A673 (cell line): ENCODE data around the gene DCAF16. TPM values are rescaled to one million over a fixed set of nuclear protein-coding genes. Genes with fewer than 3 reads are reported as not detected.

ENCODE experiments used
- Bru-seq: library from RNA; stranded (reverse); fragments of 400-500 nt; gene quantifications from one replicate; lab custom pipeline; 2021; lab: Mats Ljungman, UMichigan
- BruChase-seq, 2 experiments: library from RNA; stranded (reverse); fragments of 400-500 nt; gene quantifications; one replicate each; lab custom pipeline; 2021; lab: Mats Ljungman, UMichigan
- BruUV-seq: library from RNA; stranded (reverse); fragments of 400-500 nt; replicated peaks from 2 replicates; lab custom pipeline; 2021; lab: Mats Ljungman, UMichigan
- CTCF ChIA-PET: fragments of 300-600 bp; sonication (Branson Sonifier 250); formaldehyde crosslinking; loops from one replicate; lab custom pipeline; 2022; ENCODE audit warnings: antibody characterized with exemption; lab: Charles Lee
- POLR2A ChIA-PET: fragments of 300-600 bp; sonication (Branson Sonifier 250); formaldehyde crosslinking; loops from one replicate; lab custom pipeline; 2022; ENCODE audit warnings: antibody characterized with exemption; ENCODE audit not compliant: low non-redundant PET; lab: Charles Lee
- DNase-seq: peaks from one replicate; pipeline ENCODE4 v3.0.0-alpha.2; 2015; ENCODE audit warnings: low spot score
- H3K27ac ChIP-seq: fragments of 200-600 bp; sonication (generic); 2 replicates; pipeline ENCODE4 v1.5.1; 2016; ENCODE audit warnings: mixed run types, low read depth, mild to moderate bottlenecking, mixed read lengths, antibody characterized with exemption, low read length; ENCODE audit not compliant: poor library complexity, severe bottlenecking
- H3K27me3 ChIP-seq: fragments of 200-600 bp; sonication (generic); replicated peaks from 2 replicates; pipeline ENCODE4 v1.6.1; 2017; ENCODE audit warnings: mixed run types, low read depth, mild to moderate bottlenecking, mixed read lengths, antibody characterized with exemption, low read length; ENCODE audit not compliant: insufficient read depth, poor library complexity
- H3K36me3 ChIP-seq: fragments of 200-600 bp; sonication (generic); 2 replicates; pipeline ENCODE4 v1.6.1; 2016; ENCODE audit warnings: mixed run types, mild to moderate bottlenecking, mixed read lengths, antibody characterized with exemption, low read length; ENCODE audit not compliant: insufficient read depth, poor library complexity, severe bottlenecking
- H3K4me1 ChIP-seq: fragments of 200-600 bp; sonication (generic); 2 replicates; pipeline ENCODE4 v1.6.1; 2017; ENCODE audit warnings: mixed run types, mild to moderate bottlenecking, mixed read lengths, antibody characterized with exemption, low read length; ENCODE audit not compliant: insufficient read depth, poor library complexity, severe bottlenecking
- H3K4me3 ChIP-seq: fragments of 200-600 bp; sonication (generic); 2 replicates; pipeline ENCODE4 v1.5.1; 2016; ENCODE audit warnings: low read depth, mixed run types, mild to moderate bottlenecking, mixed read lengths, low read length; ENCODE audit not compliant: poor library complexity, severe bottlenecking
- H3K9me3 ChIP-seq: fragments of 200-600 bp; sonication (generic); 2 replicates; pipeline ENCODE4 v1.6.1; 2016; ENCODE audit warnings: mixed run types, low read depth, mild to moderate bottlenecking, mixed read lengths, antibody characterized with exemption, low read length; ENCODE audit not compliant: poor library complexity, severe bottlenecking
- CTCF ChIP-seq: fragments of 300-800, 200-600 bp; sonication (generic); conservative IDR thresholded peaks from 2 replicates; pipeline ENCODE4 v1.5.1; 2017; ENCODE audit warnings: low read depth, mild to moderate bottlenecking, antibody characterized with exemption, low read length, moderate library complexity, mixed read lengths
- EZH2 ChIP-seq: fragments of 200-600 bp; sonication (generic); IDR thresholded peaks from 2 replicates; pipeline ENCODE4 v1.6.1; 2017; ENCODE audit warnings: borderline replicate concordance, low read depth, mild to moderate bottlenecking, mixed read lengths, antibody characterized with exemption, low read length; ENCODE audit not compliant: poor library complexity, severe bottlenecking
- intact Hi-C: fragments of 100-400 bp; cut with micrococcal nuclease; formaldehyde crosslinking; loops from one replicate; pipeline ENCODE4 v1.10.0; 2022; ENCODE audit not compliant: unreplicated experiment
- long read RNA-seq: library from polyadenylated mRNA; stranded (forward); transcript quantifications from one replicate; pipeline ENCODE4 v2.0.0, GENCODE V29; 2022
- total RNA-seq: library from RNA; stranded (reverse); gene quantifications from 2 replicates; pipeline ENCODE4 v1.2.3, GENCODE V29; 2021

DCAF16 gene
- total RNA-seq (59.5 and 60.2 TPM in 2 replicates), Bru-seq, nascent RNA (percentile 98 among the genes with signal in this experiment), BruChase-seq, experiment 1, labeled RNA remaining after a 2-hour chase (percentile 99 among the genes with signal in this experiment), BruChase-seq, experiment 2, labeled RNA remaining after a 6-hour chase (percentile 98 among the genes with signal in this experiment)
- long read RNA-seq, partial matches to known transcripts = 0 of 18 reads
- long read RNA-seq, other reads (novel, unspliced or antisense) = 14 of 18 reads

GRCh38 chr4:17810260-17811077 lies at the start of gene DCAF16, which contains the start of gene NCAPG:
DCAF16 (minus strand) TSS chr4:17810757; CDS start chr4:17804141, 6,616 bp downstream.
NCAPG (plus strand) TSS chr4:17810979; CDS start chr4:17811078, 99 bp downstream.
- TSS peak; percentile 58 for BruUV-seq
- CTCF ChIA-PET = no interaction called here
- Histone ChIP-seq H3K4me3 (peak within 1 kb of the TSS; percentile 72), H3K27me3 (no peaks in the 10 kb centered on the region), H3K4me1 (peaks cover 24% of the 10 kb centered on the region), H3K9me3 (no peaks in the 10 kb centered on the region), H3K27ac (peak within 1 kb of the TSS; percentile 94), H3K36me3 (peaks cover 40% of the 10 kb centered on the region)
- POLR2A ChIA-PET = interaction anchor here (1.0 kb wide), 1 partner anchor 13 kb away, joined by 3 read pairs; no protein-coding TSS in a partner anchor
- peak; percentile 99 for DNase-seq
- no peak for TF ChIP-seq EZH2
- no peak for TF ChIP-seq CTCF
- intact Hi-C loops = loop anchor here (5.0 kb wide), 2 partner anchors 212 to 557 kb away; partner anchors contain the start of gene LCORL

- no peak for TF ChIP-seq CTCF
- TF ChIP-seq EZH2 = no peak
- ChIA-PET POLR2A (no interaction called here), CTCF (no interaction called here)
- no TSS peak for BruUV-seq
- Histone ChIP-seq H3K27ac (no peak overlapping the region), H3K4me3 (no peak overlapping the region), H3K27me3 (no peaks in the 10 kb centered on the region), H3K9me3 (peaks cover 6% of the 10 kb centered on the region), H3K4me1 (no peaks in the 10 kb centered on the region), H3K36me3 (no peaks in the 10 kb centered on the region)
- DNase-seq = no peak
- intact Hi-C loops = no loop called here
Observed at GRCh38 chr4:17859793-17860406, 49.3 kb upstream of the DCAF16 start.

GRCh38 chr4:17854036-17854435 lies 43.5 kb upstream of the DCAF16 start:
- Histone ChIP-seq H3K4me1 (no peaks in the 10 kb centered on the region), H3K36me3 (no peaks in the 10 kb centered on the region), H3K27ac (no peak overlapping the region), H3K27me3 (no peaks in the 10 kb centered on the region), H3K9me3 (no peaks in the 10 kb centered on the region), H3K4me3 (no peak overlapping the region)
- intact Hi-C loops = no loop called here
- CTCF ChIA-PET = no interaction called here
- POLR2A ChIA-PET = no interaction called here
- no TSS peak for BruUV-seq
- TF ChIP-seq EZH2 (no peak), CTCF (no peak)
- peak; percentile 6 for DNase-seq
